ENCODE results near the gene BTBD16. TPM values are rescaled to one million over a fixed set of nuclear protein-coding genes. Genes with fewer than 3 reads are reported as not detected.

BTBD16 gene
- total RNA-seq, 1 donor from 2014 or later: 0.35 TPM

- no peaks in the 10 kb centered on the region for H3K27me3 ChIP-seq
- H3K4me3 ChIP-seq: no peak overlapping the region
- DNase-seq (no peak), ATAC-seq (peak; percentile 68)
- TF ChIP-seq CTCF (IDR thresholded peaks at IDR 0.05): no peak
- H3K4me1 ChIP-seq: no peaks in the 10 kb centered on the region
- H3K27ac ChIP-seq: no peak overlapping the region
- H3K9me3 ChIP-seq: no peaks in the 10 kb centered on the region
- no peaks in the 10 kb centered on the region for H3K36me3 ChIP-seq
- intact Hi-C loops (cut with DNase I): no loop called here
Observed at GRCh38 chr10:122363722-122364463, 92.8 kb downstream of the BTBD16 start.

GRCh38 chr10:122368502-122369254 is 97.6 kb downstream of the BTBD16 start:
- no peaks in the 10 kb centered on the region for H3K27me3 ChIP-seq
- peak; percentile 17 for ATAC-seq
- intact Hi-C loops (cut with DNase I): no loop called here
- no peaks in the 10 kb centered on the region for H3K9me3 ChIP-seq
- H3K36me3 ChIP-seq: no peaks in the 10 kb centered on the region
- no peak overlapping the region for H3K27ac ChIP-seq
- TF ChIP-seq CTCF (IDR thresholded peaks at IDR 0.05): no peak
- no peak overlapping the region for H3K4me3 ChIP-seq
- peaks cover 4% of the 10 kb centered on the region for H3K4me1 ChIP-seq
- DNase-seq: no peak

- no peaks in the 10 kb centered on the region for H3K27me3 ChIP-seq
- H3K9me3 ChIP-seq: no peaks in the 10 kb centered on the region
- H3K4me1 ChIP-seq: peaks cover 6% of the 10 kb centered on the region
- intact Hi-C loops (cut with DNase I): no loop called here
- DNase-seq (no peak), ATAC-seq (no peak)
- TF ChIP-seq CTCF (IDR thresholded peaks at IDR 0.05): no peak
- H3K27ac ChIP-seq: peak overlapping the region; percentile 80
- H3K4me3 ChIP-seq: no peak overlapping the region
- no peaks in the 10 kb centered on the region for H3K36me3 ChIP-seq
Observed at GRCh38 chr10:122373108-122373507, 102.0 kb downstream of the BTBD16 start.

- DNase-seq (no peak), ATAC-seq (peak; percentile 2)
- Histone ChIP-seq H3K4me1 (peaks cover 6% of the 10 kb centered on the region), H3K27me3 (no peaks in the 10 kb centered on the region), H3K4me3 (peak overlapping the region; percentile 61), H3K27ac (peak overlapping the region; percentile 80), H3K36me3 (no peaks in the 10 kb centered on the region), H3K9me3 (no peaks in the 10 kb centered on the region)
- no peak for TF ChIP-seq CTCF (IDR thresholded peaks at IDR 0.05)
- intact Hi-C loops (cut with DNase I): no loop called here
Observed at GRCh38 chr10:122373721-122374120, 102.6 kb downstream of the BTBD16 start.

GRCh38 chr10:122374237-122374858 is 103.3 kb downstream of the BTBD16 start, which contains the start of gene PLEKHA1:
TSS of gene PLEKHA1 (plus strand) at chr10:122374708. CDS start at chr10:122393201, 18,493 bp downstream.
- intact Hi-C loops (cut with DNase I): no loop called here
- Histone ChIP-seq H3K9me3 (no peaks in the 10 kb centered on the region), H3K4me1 (peaks cover 6% of the 10 kb centered on the region), H3K27ac (peak within 1 kb of the TSS; percentile 92), H3K27me3 (no peaks in the 10 kb centered on the region), H3K4me3 (peak within 1 kb of the TSS; percentile 61), H3K36me3 (no peaks in the 10 kb centered on the region)
- no peak for TF ChIP-seq CTCF (IDR thresholded peaks at IDR 0.05)
- DNase-seq (peak; percentile 98), ATAC-seq (peak; percentile 97)
